ENCODE measurements around the gene MED12L. TPM values are rescaled to one million over a fixed set of nuclear protein-coding genes. Genes with fewer than 3 reads are reported as not detected.

Gene MED12L
- total RNA-seq, 1 experiment from 2014 or later, result 14.9 TPM

GRCh38 chr3:151214459-151214858 lies 129.0 kb downstream of the MED12L start:
- H2BK20ac ChIP-seq (ENCODE audit: low read depth, low read length, poor library complexity, severe bottlenecking), result no peak overlapping the region
- Mint-ChIP-seq H3K36me3 (ENCODE audit: insufficient read depth in 1 of 3, low read depth in 3 of 3) (no peaks in the 10 kb centered on the region; a peak in 1 of 7 replicates), H3K27me3 (ENCODE audit: low read depth) (no peaks in the 10 kb centered on the region), H3K27ac (no peak overlapping the region), H3K9me3 (no peaks in the 10 kb centered on the region), H3K4me1 (peaks cover 12 to 19% of the 10 kb centered on the region in 2 experiments), H3K4me3 (no peak overlapping the region)
- H3K9ac ChIP-seq (ENCODE audit: extremely low read depth, insufficient read length, low read length), result no peak overlapping the region
- H4K8ac ChIP-seq (replicated peaks; ENCODE audit: insufficient read length, low read depth, low read length), result no peak overlapping the region
- DNase-seq, result no peak
- H3K27me3 ChIP-seq (ENCODE audit: insufficient read depth, low read length), result no peaks in the 10 kb centered on the region
- H2BK15ac ChIP-seq (ENCODE audit: low read depth, low read length), result no peak overlapping the region
- H3K18ac ChIP-seq (ENCODE audit: insufficient read length, low read depth, low read length), result no peak overlapping the region
- H3K79me2 ChIP-seq (ENCODE audit: insufficient read depth, low read length), result no peaks in the 10 kb centered on the region
- no peak overlapping the region for H3K27ac ChIP-seq (ENCODE audit: insufficient read length, low read depth, low read length)
- H3K23me2 ChIP-seq (ENCODE audit: insufficient read length, low read depth, low read length, poor library complexity, severe bottlenecking), result no peaks in the 10 kb centered on the region
- no peak overlapping the region for H3K14ac ChIP-seq (ENCODE audit: insufficient read depth, low read length)
- TF ChIP-seq CTCF (conservative IDR thresholded peaks at IDR 0.05), result peak; percentile 40; the same call in 2 of the 3 replicates
- no CpG with 5 or more reads among the region's 1 CpG for WGBS (ENCODE audit: extremely low coverage, insufficient read length, low lambda C conversion rate)
- no peak overlapping the region for H4K5ac ChIP-seq (ENCODE audit: insufficient read length, low read depth, low read length)
- H3K79me1 ChIP-seq (ENCODE audit: insufficient read depth, low read depth, low read length, poor library complexity, severe bottlenecking), result no peaks in the 10 kb centered on the region
- H4K91ac ChIP-seq (ENCODE audit: insufficient read length, low read depth, low read length), result no peak overlapping the region
- no peak overlapping the region for H2BK5ac ChIP-seq (ENCODE audit: insufficient read length, low read length)
- H2AK5ac ChIP-seq (ENCODE audit: insufficient read length, low read length), result no peak overlapping the region
- H3K4me2 ChIP-seq (ENCODE audit: insufficient read depth, insufficient read length, low read length), result no peak overlapping the region
- no peaks in the 10 kb centered on the region for H4K20me1 ChIP-seq (ENCODE audit: control insufficient read depth, insufficient read depth, insufficient read length)
- no peaks in the 10 kb centered on the region for H3K9me3 ChIP-seq (ENCODE audit: control insufficient read depth, low read depth, low read length)
- H3K4ac ChIP-seq (ENCODE audit: low read depth, low read length), result no peak overlapping the region
- no peak overlapping the region for H3K23ac ChIP-seq (ENCODE audit: insufficient read length, low read depth, low read length)
- H2AFZ ChIP-seq (ENCODE audit: low read length), result no peak overlapping the region
- H3T11ph ChIP-seq (ENCODE audit: low read length), result no peak overlapping the region
- no peak overlapping the region for H2BK120ac ChIP-seq (ENCODE audit: low read depth, low read length, poor library complexity, severe bottlenecking)
- no peak overlapping the region for H2BK12ac ChIP-seq (ENCODE audit: insufficient read length, low read depth, low read length)
- no peak overlapping the region for H3K56ac ChIP-seq (ENCODE audit: insufficient read length, low read depth, low read length)
- H3K4me1 ChIP-seq (ENCODE audit: insufficient read depth, low read length), result peaks cover 4% of the 10 kb centered on the region; the same call in 1 of the 2 replicates

Data from H9 (cell line).